PC-3 (cell line): ENCODE measurements around the gene NEXN.

Source experiments
- CTCF ChIP-seq: fragments of 300-600 bp; sonication (generic); conservative IDR thresholded peaks from 2 replicates; pipeline ENCODE4 v1.5.1; 2017; ENCODE audit warnings: antibody characterized with exemption, low read depth, mild to moderate bottlenecking, low read length
- EZH2 ChIP-seq: fragments of 300-600 bp; sonication (generic); IDR thresholded peaks from one replicate; pipeline ENCODE4 v1.6.1; 2017; ENCODE audit warnings: antibody characterized with exemption, mild to moderate bottlenecking, low read length; ENCODE audit not compliant: unreplicated experiment

GRCh38 chr1:77953907-77954306 lies 65.5 kb downstream of the NEXN start:
- TF ChIP-seq CTCF (no peak), EZH2 (no peak)
